Measurements from ENCODE around the gene ADM.
A peak's percentile ranks its signal among the peaks of the same experiment; 100 is the strongest.

ADM gene

GRCh38 chr11:10288881-10289764 lies 15.8 kb upstream of the ADM start:
- no peak for DNase-seq (ENCODE audit: low read depth, low spot score)
- H3K27ac ChIP-seq = no peak overlapping the region

- no peak overlapping the region for H3K27ac ChIP-seq
Measured at GRCh38 chr11:10289765-10290380, 15.0 kb upstream of the ADM start.

GRCh38 chr11:10291801-10292638 lies 12.9 kb upstream of the ADM start:
- no peak for DNase-seq (ENCODE audit: low read depth, low spot score)
- no peak overlapping the region for H3K27ac ChIP-seq

More at GRCh38 chr11:10289765-10290380, 15.0 kb upstream of the ADM start:
- DNase-seq (ENCODE audit: low read depth, low spot score) = no peak

- H3K27ac ChIP-seq = peak within 1 kb of the TSS; percentile 92
- DNase-seq (ENCODE audit: low read depth, low spot score) = no peak
Measured at GRCh38 chr11:10293423-10294289, 11.2 kb upstream of the ADM start, which contains the start of gene SBF2. TSS of gene SBF2 (minus strand) at chr11:10294219. CDS start at chr11:10294069, 150 bp downstream.

- no peak for DNase-seq (ENCODE audit: low read depth, low spot score)
- peak overlapping the region; percentile 92 for H3K27ac ChIP-seq
Measured at GRCh38 chr11:10294290-10294953, 10.5 kb upstream of the ADM start.

GRCh38 chr11:10295064-10295901 lies 9.6 kb upstream of the ADM start:
- no peak for DNase-seq (ENCODE audit: low read depth, low spot score)
- peak overlapping the region; percentile 92 for H3K27ac ChIP-seq

- no peak overlapping the region for H3K27ac ChIP-seq
- DNase-seq (ENCODE audit: low read depth, low spot score) = no peak
Measured at GRCh38 chr11:10298342-10298741, 6.5 kb upstream of the ADM start.

GRCh38 chr11:10301656-10302358 lies 3.1 kb upstream of the ADM start:
- peak overlapping the region; percentile 99 for H3K27ac ChIP-seq
- no peak for DNase-seq (ENCODE audit: low read depth, low spot score)

GRCh38 chr11:10302359-10302743 lies 2.5 kb upstream of the ADM start:
- peak overlapping the region; percentile 99 for H3K27ac ChIP-seq
- no peak for DNase-seq (ENCODE audit: low read depth, low spot score)

- peak overlapping the region; percentile 99 for H3K27ac ChIP-seq
- DNase-seq (ENCODE audit: low read depth, low spot score) = no peak
Measured at GRCh38 chr11:10302744-10303557, 1.9 kb upstream of the ADM start.

GRCh38 chr11:10303558-10304363 lies 1.1 kb upstream of the ADM start:
- DNase-seq (ENCODE audit: low read depth, low spot score) = no peak
- H3K27ac ChIP-seq = peak overlapping the region; percentile 99

- H3K27ac ChIP-seq = peak overlapping the region; percentile 99
- DNase-seq (ENCODE audit: low read depth, low spot score) = no peak
Measured at GRCh38 chr11:10305262-10305963, 540 bp downstream of the ADM start.

- peak overlapping the region; percentile 99 for H3K27ac ChIP-seq
Measured at GRCh38 chr11:10305964-10306918, 1.4 kb downstream of the ADM start.

GRCh38 chr11:10307022-10307399 lies 2.1 kb downstream of the ADM start:
- no peak for DNase-seq (ENCODE audit: low read depth, low spot score)
- peak overlapping the region; percentile 99 for H3K27ac ChIP-seq

More at GRCh38 chr11:10305964-10306918, 1.4 kb downstream of the ADM start:
- no peak for DNase-seq (ENCODE audit: low read depth, low spot score)

Data from epithelial cell of prostate (primary cell).